Measurements from ENCODE around the gene PCNX1.

- TF ChIP-seq POLR2AphosphoS5 (IDR thresholded peaks at IDR 0.05), result no peak
- no peak for TF ChIP-seq EP300 (IDR thresholded peaks at IDR 0.05)
- no peak for TF ChIP-seq CTCF (IDR thresholded peaks at IDR 0.05)
These were observed 206.1 kb downstream of the PCNX1 start for GRCh38 chr14:71113376-71113775.
